COR-L47 (cell line): ENCODE measurements around the gene FOSB.

Source experiments
- DNase-seq: peaks from one replicate; lab custom pipeline; 2025; lab: John Stamatoyannopoulos, UW

The FOSB gene

DNA sequence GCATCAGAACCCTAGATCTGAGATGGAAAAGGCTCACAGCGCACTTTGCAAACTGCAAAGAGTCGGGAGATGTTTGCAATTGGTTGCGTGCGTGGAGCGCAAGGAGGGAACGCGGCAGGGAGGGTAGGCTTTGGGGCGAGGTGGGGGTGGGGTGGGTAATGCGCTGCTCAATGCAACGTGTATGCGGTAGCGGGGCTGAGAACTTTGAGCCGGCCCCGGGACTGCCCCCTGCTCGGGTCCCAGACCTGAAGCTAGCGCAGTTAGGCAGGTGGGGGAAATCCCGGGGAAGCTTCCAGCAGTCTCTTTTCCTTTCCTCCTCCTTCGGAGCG is 971 bp downstream of the FOSB start:
- DNase-seq, result no peak

DNA sequence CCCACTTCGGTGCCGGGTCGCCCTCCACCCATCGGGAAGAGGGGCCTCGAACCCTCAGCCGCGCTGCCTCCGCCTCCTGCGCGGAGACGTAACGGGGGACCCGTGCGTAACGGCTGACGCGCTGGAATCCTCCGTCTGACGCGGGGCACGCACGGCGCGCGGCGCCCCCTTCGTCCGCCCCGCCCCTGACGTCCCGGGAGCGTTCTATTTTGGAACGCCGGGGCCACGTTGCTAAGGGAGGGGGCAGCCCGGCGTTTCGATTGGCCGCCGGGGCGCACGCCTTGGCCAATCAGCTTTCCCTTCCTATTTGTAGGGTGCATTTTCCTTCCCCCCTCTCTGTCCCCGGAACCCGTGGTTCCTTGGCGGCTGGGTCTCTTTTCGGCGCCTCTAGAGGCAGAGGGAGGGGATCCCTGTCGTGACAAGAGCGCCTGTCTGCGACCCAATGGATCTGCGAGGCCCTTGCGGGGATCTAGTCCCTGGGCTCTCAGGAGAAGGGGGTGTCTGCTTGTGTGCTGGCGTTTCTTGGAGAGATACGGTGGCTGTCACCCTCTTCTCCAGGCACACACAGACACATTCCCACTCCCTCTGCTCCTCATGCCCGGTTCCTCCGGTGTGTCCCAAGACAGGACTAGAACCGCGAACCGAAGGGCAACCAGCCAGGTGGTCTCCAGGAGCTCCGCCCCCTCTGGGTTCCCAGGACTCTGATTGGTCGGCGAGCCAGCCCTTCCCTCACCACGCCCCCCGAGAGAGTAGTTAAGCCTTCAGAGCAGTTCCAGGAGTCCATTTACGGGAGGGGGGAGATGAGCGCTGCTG is 1.5 kb downstream of the FOSB start:
- peak; percentile 82 for DNase-seq

DNA sequence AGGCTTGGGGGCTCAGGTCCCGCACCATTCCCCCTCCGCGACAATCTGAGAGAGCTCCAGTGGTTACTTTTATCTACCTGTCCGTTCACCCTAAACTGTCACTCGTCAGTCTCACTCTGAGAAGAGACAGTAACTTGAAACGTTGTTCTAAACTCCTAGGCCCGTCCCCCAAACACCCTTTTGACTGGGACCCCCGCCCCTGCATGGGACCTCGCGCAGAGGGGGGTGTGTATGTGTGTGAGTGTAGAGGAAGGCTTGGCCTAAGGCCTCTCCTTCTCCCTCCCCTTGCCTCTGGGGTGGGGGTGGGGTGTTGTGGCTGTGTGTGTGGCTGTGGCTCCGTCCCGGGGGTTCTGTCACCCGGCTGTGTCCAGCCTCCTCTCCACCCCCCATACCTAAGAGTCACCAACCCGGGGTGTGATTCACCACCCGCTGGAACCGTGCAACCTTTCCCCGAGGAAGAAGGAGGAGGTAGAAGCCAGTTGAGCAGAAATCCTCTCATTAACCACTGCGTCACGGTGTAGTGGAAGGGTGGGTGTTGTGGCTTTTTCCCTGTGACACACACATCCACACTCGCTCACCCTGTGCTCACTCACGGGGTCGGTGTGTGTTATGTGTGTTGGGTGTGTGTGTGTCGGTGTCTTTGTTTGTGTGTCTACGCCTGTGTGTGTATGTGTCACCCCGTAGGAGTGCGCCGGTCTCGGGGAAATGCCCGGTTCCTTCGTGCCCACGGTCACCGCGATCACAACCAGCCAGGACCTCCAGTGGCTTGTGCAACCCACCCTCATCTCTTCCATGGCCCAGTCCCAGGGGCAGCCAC is 2.4 kb downstream of the FOSB start:
- DNase-seq, result no peak

DNA sequence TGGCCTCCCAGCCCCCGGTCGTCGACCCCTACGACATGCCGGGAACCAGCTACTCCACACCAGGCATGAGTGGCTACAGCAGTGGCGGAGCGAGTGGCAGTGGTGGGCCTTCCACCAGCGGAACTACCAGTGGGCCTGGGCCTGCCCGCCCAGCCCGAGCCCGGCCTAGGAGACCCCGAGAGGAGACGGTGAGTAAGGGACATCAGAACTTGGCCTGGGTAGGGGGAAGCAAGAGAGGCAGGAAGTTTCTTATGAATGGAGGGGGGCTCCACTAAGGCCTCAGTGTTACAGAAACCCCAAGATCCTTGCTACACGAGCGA is 2.9 kb downstream of the FOSB start:
- DNase-seq, result no peak

DNA sequence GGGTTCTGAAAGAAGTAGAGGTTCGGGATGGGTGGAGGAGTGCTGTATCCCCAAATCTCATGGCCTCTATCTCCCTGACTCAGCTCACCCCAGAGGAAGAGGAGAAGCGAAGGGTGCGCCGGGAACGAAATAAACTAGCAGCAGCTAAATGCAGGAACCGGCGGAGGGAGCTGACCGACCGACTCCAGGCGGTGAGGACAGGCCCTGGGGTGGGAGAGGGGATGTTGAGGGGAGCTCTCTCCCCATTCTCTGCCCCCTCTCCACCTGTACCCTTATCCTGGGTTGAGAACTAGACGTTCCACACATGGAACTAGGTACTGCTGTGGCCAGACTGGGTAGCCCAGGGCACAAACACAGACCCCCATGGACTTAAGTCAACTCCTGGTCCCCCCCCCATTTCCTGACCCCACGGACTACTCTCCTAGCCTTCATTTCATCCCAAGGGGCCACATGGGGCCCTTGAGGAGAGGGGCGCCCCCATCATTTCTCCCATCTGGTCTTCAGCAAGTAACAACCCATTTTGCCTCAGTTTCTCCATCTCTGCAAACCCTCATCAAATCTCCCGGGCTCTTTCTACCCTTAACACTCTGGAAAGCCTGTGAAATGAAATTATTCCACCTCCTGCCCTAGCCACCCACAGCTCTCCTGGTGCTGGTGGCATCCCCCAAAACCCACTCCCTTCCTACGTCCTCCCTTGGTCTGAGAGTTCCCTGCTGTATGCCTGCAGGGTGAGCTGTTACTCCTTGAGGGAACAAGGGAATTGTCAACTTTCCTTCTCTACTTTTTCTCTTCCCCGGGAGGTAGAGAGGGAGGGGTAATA is 3.5 kb downstream of the FOSB start:
- no peak for DNase-seq

DNA sequence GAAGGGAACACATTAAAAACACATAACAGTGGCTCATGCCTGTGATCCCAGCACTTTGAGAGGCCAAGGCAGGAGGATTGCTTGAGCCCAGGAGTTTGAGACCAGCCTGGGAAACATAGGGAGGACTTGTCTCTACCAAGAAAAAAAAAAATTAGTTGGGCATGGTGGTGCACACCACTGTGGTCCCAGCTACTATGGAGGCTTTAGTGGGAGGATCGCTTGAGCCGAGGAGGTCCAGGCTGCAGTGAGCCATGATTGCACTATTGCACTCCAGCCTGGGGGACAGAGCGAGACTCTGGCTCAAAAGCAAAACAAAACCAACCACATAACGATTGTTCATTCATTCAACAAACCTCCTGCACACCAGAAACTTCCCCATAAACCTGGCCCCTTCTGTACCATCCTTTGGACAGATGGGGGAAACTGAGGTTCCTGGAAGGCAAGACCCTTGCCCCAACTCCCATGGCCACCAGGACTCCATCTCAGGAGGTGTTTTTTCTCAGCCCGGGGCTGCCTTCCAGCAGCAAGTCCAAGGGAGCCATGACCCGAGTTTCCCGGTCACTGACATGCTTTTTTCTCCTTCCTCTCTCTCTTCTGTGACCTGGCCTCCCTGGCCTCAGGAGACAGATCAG is 4.3 kb downstream of the FOSB start:
- DNase-seq, result no peak

DNA sequence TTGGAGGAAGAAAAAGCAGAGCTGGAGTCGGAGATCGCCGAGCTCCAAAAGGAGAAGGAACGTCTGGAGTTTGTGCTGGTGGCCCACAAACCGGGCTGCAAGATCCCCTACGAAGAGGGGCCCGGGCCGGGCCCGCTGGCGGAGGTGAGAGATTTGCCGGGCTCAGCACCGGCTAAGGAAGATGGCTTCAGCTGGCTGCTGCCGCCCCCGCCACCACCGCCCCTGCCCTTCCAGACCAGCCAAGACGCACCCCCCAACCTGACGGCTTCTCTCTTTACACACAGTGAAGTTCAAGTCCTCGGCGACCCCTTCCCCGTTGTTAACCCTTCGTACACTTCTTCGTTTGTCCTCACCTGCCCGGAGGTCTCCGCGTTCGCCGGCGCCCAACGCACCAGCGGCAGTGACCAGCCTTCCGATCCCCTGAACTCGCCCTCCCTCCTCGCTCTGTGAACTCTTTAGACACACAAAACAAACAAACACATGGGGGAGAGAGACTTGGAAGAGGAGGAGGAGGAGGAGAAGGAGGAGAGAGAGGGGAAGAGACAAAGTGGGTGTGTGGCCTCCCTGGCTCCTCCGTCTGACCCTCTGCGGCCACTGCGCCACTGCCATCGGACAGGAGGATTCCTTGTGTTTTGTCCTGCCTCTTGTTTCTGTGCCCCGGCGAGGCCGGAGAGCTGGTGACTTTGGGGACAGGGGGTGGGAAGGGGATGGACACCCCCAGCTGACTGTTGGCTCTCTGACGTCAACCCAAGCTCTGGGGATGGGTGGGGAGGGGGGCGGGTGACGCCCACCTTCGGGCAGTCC is 5.0 kb downstream of the FOSB start:
- DNase-seq, result no peak

DNA sequence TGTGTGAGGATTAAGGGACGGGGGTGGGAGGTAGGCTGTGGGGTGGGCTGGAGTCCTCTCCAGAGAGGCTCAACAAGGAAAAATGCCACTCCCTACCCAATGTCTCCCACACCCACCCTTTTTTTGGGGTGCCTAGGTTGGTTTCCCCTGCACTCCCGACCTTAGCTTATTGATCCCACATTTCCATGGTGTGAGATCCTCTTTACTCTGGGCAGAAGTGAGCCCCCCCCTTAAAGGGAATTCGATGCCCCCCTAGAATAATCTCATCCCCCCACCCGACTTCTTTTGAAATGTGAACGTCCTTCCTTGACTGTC is 5.5 kb downstream of the FOSB start:
- no peak for DNase-seq

DNA sequence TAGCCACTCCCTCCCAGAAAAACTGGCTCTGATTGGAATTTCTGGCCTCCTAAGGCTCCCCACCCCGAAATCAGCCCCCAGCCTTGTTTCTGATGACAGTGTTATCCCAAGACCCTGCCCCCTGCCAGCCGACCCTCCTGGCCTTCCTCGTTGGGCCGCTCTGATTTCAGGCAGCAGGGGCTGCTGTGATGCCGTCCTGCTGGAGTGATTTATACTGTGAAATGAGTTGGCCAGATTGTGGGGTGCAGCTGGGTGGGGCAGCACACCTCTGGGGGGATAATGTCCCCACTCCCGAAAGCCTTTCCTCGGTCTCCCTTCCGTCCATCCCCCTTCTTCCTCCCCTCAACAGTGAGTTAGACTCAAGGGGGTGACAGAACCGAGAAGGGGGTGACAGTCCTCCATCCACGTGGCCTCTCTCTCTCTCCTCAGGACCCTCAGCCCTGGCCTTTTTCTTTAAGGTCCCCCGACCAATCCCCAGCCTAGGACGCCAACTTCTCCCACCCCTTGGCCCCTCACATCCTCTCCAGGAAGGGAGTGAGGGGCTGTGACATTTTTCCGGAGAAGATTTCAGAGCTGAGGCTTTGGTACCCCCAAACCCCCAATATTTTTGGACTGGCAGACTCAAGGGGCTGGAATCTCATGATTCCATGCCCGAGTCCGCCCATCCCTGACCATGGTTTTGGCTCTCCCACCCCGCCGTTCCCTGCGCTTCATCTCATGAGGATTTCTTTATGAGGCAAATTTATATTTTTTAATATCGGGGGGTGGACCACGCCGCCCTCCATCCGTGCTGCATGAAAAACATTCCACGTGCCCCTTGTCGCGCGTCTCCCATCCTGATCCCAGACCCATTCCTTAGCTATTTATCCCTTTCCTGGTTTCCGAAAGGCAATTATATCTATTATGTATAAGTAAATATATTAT is 6.1 kb downstream of the FOSB start:
- no peak for DNase-seq

DNA sequence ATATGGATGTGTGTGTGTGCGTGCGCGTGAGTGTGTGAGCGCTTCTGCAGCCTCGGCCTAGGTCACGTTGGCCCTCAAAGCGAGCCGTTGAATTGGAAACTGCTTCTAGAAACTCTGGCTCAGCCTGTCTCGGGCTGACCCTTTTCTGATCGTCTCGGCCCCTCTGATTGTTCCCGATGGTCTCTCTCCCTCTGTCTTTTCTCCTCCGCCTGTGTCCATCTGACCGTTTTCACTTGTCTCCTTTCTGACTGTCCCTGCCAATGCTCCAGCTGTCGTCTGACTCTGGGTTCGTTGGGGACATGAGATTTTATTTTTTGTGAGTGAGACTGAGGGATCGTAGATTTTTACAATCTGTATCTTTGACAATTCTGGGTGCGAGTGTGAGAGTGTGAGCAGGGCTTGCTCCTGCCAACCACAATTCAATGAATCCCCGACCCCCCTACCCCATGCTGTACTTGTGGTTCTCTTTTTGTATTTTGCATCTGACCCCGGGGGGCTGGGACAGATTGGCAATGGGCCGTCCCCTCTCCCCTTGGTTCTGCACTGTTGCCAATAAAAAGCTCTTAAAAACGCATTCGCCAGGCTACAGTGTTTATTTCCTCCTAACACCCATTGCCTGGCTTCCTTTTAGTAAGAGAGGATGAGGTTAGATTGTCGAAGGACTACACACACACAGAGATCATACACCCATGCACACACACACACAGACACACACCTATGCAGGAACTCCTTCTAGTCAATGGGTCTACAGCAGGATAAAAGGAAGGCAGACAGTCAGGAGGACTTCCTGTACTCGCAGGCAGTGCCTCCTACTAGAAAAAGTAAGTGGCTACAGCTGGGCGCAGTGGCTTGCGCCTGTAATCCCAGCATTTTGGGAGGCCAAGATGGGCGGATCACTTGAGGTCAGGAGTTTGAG is 7.1 kb downstream of the FOSB start:
- DNase-seq, result no peak

DNA sequence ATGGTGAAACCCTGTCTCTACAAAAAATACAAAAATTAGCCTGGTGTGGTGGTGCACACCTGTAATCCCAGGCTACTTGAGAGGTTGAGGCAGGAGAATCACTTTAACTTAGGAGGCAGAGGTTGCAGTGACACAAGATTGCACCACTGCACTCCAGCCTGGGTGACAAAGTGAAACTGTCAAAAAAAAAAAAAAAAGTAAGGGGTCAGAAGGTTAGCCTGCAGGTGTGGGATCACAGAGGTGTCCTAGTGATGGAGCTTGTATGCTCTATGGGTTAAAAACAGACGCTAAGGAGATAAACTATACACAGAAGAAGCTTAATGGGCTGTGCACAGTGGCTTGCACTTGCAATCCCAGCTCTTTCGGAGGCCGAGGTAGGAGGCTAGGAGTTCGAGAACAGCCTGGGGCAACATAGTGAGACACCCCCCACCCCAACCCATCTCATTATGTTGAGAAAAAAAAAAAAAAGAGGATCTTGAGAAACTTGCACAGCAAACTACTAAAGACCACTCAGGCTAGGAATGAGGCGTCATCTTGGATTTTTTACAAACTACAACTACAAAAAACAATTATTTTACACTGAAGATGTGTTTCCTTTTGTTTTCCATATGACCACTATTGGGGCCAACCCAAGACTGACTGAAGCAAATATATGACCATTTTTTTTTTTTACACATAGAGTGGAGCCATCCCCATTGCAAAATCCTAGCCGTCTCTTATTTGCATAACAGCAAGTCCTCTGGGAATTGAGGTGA is 7.9 kb downstream of the FOSB start:
- DNase-seq, result no peak

DNA sequence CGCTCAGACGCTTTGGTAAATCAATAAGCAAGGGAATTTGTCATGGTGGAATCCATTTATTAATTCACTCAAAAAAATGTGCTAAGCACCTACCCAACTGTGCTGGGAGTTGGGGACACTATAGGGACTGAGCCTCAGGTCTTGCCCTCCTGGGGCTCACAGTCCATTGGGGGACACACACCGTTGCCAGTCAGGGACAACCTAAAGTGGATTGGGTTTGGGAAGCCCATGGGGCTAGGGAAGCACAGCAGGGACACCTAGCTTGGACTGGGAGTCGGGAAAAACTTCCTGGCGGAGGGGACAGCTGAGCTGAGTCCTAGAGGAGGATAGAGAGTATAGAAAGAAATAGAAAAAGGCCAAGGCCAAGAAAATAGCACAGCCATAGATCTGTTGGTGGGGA is 8.5 kb downstream of the FOSB start:
- DNase-seq, result no peak

DNA sequence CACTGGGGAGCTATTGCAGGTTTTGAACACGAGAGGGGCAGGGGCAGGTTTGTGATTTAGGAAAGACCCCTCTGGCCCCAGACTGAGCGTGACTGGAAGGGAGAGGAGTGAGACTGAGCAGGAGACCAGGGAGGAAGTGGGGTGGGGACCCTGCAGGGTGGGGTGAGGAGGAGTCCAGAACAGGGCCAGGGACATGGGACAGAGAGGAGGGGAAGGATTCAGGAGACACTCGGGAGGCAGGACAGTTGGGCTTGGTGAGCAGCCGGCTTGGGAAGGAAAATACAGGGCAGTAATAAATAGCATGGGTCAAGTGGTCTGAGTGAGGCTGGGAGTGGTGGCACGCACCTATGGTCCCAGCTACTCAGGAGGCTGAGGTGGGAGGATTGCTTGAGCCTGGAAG is 9.4 kb downstream of the FOSB start:
- DNase-seq, result no peak

DNA sequence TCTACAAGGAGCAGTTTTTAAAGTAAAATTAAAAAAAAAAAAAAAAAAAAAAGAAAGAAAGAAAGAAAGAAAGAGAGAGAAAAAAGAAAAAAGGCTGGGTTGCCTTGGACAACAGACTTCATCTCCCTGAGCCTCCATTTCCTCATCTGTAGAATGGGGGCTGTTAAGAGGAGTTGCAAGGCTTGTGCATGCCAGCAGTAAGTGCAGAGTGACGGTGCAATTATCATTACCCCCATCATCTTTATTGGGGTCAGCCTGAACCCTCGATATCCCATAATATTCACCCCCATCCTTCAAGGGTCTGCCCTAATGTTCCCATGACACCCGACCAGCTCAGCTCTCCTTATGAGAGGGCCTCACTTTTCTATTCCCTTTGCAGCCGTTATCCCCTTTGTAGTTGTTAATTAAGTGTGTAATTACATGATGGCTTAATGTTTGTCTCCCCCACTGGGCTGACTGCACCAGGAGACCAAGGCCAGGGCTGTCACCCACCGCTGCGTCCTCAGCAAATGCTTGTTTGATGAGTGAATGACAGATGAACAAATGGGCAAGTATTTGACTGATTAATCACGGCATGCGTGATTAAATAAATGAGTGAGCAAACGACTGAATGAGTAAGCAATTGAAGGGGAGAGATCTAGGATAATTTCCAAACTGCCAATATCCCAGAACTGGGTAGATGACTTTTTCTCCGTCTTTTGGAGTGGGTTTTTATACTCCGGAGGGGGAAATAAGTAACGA is 10.1 kb downstream of the FOSB start:
- peak; percentile 75 for DNase-seq

DNA sequence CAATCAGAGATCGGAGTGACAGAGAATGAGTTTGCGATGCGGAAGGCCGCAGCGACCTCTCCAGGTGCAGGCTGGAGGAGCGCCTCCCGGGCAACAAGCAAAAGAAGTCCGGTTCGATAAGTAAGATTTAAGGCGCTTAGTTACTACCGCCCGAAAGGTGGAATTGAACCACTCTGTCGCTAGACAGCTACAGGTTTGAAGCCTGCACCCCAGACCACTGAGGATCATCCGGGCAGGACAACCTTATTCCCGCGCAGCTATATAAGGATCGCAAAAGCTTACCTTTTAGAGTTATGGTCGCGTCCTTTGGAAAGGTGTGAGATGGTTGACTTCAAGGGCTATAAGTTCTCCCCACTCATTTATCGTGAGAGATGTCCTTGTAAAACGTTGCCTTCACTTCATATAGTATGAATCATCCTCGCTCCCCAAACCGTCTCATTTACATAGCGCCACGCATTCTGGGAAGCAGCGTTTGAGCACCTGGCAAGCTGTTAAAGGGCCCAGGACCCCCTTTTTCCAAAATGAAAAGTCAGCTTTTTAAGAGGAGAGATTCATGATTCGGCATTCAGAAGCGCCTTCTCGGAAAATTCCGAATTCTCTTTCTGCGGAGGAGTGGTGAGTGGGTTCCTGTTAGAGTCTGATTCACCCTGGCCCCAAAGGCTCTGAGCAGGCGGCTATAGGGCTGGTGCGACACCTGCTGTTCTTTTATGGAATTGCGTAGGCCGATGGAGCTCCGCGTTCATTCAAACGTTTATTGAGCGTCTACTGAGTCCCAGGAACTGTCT is 10.8 kb downstream of the FOSB start:
- peak; percentile 87 for DNase-seq

DNA sequence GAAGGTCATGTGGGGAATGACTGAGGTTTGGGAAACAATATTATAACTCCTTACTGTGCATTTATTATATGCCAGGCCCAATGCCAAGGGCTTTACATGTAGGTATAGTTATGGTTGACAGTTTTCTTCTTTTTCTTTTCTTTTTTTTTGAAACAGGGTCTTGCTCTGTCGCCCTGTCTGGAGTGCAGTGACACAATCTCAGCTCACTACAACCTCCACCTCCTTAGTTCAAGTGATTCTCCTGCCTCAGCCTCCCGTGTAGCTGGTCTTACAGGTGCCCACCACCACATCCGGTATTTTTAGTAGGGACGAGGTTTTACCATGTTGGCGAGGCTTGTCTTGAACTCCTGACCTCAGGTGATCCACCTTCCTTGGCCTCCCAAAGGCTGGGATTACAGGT is 15.2 kb downstream of the FOSB start:
- DNase-seq, result no peak

DNA sequence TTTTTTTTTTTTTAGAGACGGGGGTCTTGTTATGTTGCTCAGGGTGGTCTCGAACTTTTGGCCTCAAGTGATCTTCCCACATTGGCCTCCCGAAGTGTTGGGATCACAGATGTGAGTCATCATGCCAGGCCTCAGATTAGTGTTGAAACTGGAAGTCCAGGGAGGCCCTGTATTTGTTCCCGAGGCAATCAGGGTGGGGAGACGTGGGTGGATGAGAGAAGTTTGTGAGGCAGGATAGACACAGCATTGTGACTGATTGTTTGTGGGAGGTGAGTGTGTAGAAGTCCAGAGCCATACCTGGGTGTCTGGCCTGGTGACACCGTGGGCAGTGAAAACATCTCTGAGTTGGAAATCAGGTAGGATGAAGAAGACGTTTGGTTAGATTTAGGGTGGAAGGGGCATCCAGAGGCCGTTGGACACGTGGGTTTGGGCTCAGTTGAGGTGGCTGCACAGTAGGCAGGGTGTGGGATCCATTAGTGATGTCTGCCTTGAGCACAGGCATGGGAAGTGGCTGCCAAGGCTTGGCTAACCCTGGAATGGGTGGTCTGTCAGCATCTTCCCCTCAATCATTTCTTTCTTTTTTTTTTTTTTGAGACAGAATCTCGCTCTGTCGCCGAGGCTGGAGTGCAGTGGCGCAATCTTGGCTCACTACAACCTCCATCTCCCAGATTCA is 16.6 kb downstream of the FOSB start:
- DNase-seq, result no peak
